OCI-LY3 (cell line): ENCODE data around the gene MCM6.

Source experiments
- CTCF ChIP-seq: fragments of 200-600, 300-600 bp; sonication (generic); IDR thresholded peaks from 2 replicates; pipeline ENCODE4 v1.5.1; 2014; ENCODE audit warnings: antibody characterized with exemption, low read length, low read depth
- EZH2phosphoT487 ChIP-seq: fragments of 200-600 bp; shearing (Covaris generic); IDR thresholded peaks from 2 replicates; pipeline ENCODE4 v1.6.1; 2018; ENCODE audit warnings: antibody characterized with exemption, mixed run types, low read depth

DNA sequence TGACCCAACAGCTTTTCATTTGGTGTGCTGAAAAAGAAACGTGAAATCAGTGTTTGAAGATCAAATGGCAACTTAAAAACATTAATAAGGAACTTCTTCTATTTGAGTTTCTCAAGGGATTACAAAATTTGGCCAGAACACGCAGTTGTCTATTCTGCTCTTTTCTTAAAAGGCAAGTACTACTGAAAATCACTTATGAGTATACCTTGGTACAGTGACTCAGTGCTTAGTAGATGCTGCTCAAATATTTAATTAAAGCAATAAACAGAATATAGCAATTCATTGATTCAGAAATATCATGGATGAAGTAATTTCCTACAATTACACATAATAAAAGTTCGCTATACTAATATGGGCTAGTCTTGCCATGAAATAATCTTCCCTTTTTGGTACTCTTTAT lies 38.2 kb upstream of the MCM6 start:
- no peak for TF ChIP-seq CTCF
- TF ChIP-seq EZH2phosphoT487: no peak
